Endothelial cell of hepatic sinusoid (primary cell): ENCODE measurements around the gene MAPKAPK2.
"Not testable (repeated sequence)": the region's sequence is repeated elsewhere in the genome, so short reads cannot be mapped to it uniquely, and the experiment has no call there.

Source experiments
- in situ Hi-C: cut with HindIII; loops from 2 replicates; pipeline ENCODE4 v1.10.0; 2017; ENCODE audit warnings: low sequenced_read_pairs

MAPKAPK2 gene

DNA sequence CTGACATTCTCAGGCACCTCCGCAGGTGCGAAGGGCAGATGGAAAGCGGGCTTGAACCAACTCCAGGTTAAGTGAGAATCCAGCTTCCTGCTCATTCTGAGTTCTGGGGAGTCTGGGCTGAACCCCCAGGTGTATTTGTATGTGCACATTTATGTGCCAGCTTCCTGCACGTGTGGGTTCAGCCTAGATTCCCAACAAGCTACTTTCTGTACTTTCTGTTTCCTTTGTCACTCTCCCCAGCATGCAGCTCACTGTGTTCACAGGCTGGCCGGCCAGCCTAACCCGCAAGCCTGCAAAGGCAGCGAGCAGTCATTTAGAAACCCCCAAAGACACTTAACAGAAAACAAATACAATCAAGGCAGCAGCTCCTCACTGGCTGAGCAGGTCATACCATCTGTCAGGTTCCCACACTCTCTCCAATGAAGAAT lies 84.6 kb downstream of the MAPKAPK2 start:
- in situ Hi-C loops = no loop called here

DNA sequence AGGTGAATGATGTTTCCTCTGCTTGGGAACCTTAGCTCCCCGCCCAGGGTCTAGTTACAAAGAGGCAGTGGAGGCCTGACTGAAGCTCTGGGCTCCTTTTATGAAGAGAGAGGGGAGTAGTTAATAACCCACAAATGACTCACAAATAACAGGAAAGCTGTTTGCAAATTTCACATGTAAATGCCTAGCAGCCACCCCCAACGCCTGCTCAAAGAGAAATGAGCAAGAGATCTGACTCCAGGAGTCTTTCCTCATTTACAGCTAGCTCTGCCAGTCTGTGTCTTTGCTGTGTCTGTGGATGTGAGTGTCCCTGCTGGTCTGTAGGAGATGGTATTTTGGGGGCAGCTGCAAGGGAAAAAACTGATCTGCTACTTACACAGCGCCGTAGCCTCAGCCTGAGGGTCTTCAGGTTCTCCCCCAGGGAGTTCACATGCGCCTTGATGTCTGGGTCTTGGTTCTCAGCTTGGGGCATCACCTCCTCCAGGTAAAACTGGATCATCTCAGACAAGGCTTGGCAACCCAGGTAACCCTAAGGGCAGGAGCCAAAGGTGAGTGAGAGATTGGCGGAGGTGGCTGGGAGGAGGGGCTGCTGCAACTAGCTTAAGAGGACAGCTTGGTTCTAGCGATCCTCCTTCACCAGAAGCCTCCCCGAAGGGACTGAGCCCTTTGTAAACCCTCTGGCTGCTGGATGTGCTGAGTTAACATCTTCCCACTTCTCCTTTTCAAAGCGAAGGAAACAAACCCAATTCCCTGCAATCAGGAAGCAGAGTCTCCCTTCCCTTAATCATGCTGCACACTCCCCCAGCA lies 86.0 kb downstream of the MAPKAPK2 start, which contains the start of gene IL19:
Gene IL19, plus strand, starts transcription at position 243 of the 807 bp plus-strand sequence. CDS start 65,890 bp downstream, outside the sequence.
- in situ Hi-C loops = no loop called here

- in situ Hi-C loops = no loop called here
These were observed 86.6 kb downstream of the MAPKAPK2 start for GRCh38 chr1:206771338-206771692.

GRCh38 chr1:206772243-206772937 lies 87.7 kb downstream of the MAPKAPK2 start, which contains the start of gene IL10:
TSS of gene IL10 (minus strand) at chr1:206772494. CDS start at chr1:206772435, 59 bp downstream.
- in situ Hi-C loops = no loop called here

GRCh38 chr1:206774093-206774492 lies 89.4 kb downstream of the MAPKAPK2 start:
- in situ Hi-C loops = no loop called here

GRCh38 chr1:206776229-206776628 lies 91.5 kb downstream of the MAPKAPK2 start:
- in situ Hi-C loops = no loop called here

DNA sequence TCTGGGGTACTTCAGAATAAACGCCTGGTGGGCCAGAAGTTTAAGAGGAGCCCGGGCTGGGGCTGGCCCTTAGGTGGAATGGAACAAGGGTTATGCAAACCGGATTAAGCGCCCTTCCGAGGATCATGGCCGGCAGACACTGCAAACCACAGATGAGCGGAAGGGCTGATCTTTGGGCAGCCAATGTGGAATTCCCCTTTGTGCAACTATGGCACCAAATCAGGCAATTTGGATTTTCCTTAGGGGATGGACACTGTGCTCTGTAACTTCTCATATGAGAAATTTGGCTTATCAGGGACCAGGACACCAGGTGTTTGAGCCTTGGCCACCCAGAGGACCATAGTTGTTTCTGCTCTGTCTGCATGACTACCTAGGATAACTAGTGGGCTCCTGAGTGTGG lies 93.3 kb downstream of the MAPKAPK2 start:
- in situ Hi-C loops = no loop called here

DNA sequence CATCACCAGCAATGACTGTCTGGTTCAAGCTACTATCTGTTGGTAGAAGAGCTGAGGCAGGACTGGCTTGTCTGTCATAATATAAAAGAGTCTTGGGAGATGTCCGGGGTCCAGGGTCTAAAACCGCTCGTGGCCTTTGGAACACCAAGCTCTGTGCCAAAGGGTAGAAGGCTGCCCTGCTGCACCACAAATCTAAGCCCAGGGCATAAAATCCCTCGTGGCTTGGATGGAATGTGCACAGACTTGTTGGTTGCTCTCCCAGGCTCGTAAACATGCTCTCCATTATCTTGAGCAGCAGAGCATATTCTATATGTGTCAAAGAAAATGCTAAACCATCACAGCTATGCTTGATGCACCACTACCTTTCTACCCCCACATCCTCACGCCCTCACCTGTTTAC lies 94.2 kb downstream of the MAPKAPK2 start:
- in situ Hi-C loops = not testable (repeated sequence)

DNA sequence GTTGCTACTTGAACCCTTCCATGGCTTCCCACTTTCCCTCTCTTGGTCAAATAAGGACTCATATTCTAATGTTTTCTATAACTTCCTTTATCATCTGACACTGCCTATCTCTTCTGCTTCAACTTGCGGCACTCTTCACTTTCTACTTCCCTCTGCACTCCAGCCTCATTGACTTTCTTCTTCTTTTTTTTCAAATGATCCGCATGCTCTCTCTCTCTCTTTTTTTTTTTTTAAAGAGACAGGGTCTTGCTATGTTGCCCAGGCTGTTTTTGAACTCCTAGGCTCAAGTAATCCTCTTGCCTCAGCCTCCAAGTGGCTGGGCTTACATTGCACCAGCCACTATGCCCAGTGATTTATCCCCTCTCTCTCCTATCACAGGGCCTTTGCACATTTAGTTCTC lies 94.9 kb downstream of the MAPKAPK2 start:
- in situ Hi-C loops = no loop called here

DNA sequence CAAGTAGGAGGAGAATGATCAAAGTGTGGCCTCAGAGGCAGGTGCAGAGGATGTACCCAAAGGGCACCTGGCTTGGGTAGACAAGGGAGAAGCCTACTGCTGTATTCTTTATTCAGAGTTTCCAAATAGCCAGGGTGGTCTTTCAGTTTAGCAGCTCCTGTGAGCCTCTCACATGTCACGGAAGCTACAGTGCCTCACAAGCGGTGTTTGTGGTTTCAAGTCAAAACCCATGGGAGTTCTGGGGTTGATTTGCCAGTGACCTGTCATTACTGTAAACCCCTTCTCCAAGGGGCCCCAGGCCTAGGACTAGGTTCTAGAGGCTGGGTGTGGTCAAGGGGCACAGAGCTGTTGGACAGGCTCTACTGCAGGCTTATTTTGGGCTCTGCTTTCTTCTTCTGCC lies 97.7 kb downstream of the MAPKAPK2 start:
- in situ Hi-C loops = no loop called here

GRCh38 chr1:206783506-206783905 lies 98.8 kb downstream of the MAPKAPK2 start:
- in situ Hi-C loops = no loop called here
